M059J (cell line): ENCODE data around the gene CHD9NB. TPM values are rescaled to one million over a fixed set of nuclear protein-coding genes. Genes with fewer than 3 reads are reported as not detected.
A peak's percentile ranks its signal among the peaks of the same experiment; 100 is the strongest.
"Not testable (repeated sequence)": the region's sequence is repeated elsewhere in the genome, so short reads cannot be mapped to it uniquely, and the experiment has no call there.

Experiments used
- DNase-seq: peaks from one replicate; pipeline ENCODE4 v3.0.0-alpha.2; 2012; ENCODE audit warnings: low read depth
- total RNA-seq: library from RNA; depleted of rRNA; stranded (reverse); fragments of >200 nt; shearing (Covaris generic); gene quantifications from 2 replicates; pipeline ENCODE4 v1.2.3, GENCODE V29; 2014

The CHD9NB gene
- total RNA-seq, 1 experiment from 2014 or later, result 0.57 TPM

- no peak for DNase-seq
Observed at GRCh38 chr16:53084141-53084541, 31.4 kb upstream of the CHD9NB start.

GRCh38 chr16:53083119-53083518, 30.4 kb upstream of the CHD9NB start:
- DNase-seq, result no peak

GRCh38 chr16:53082509-53082908, 29.8 kb upstream of the CHD9NB start:
- DNase-seq, result no peak

- DNase-seq, result no peak
Observed at GRCh38 chr16:53081686-53082407, 29.1 kb upstream of the CHD9NB start.

- DNase-seq, result no peak
Observed at GRCh38 chr16:53081032-53081424, 28.3 kb upstream of the CHD9NB start.

- DNase-seq, result peak; percentile 91
Observed at GRCh38 chr16:53080345-53081031, 27.8 kb upstream of the CHD9NB start.

GRCh38 chr16:53078765-53079485, 26.2 kb upstream of the CHD9NB start:
- no peak for DNase-seq

- no peak for DNase-seq
Observed at GRCh38 chr16:53078247-53078646, 25.6 kb upstream of the CHD9NB start.

GRCh38 chr16:53075461-53075860, 22.8 kb upstream of the CHD9NB start:
- not testable (repeated sequence) for DNase-seq

GRCh38 chr16:53074296-53074695, 21.6 kb upstream of the CHD9NB start:
- DNase-seq, result not testable (repeated sequence)

GRCh38 chr16:53073022-53073421, 20.3 kb upstream of the CHD9NB start:
- no peak for DNase-seq

GRCh38 chr16:53071748-53072301, 19.1 kb upstream of the CHD9NB start:
- no peak for DNase-seq

GRCh38 chr16:53069772-53070171, 17.1 kb upstream of the CHD9NB start:
- no peak for DNase-seq

- DNase-seq, result no peak
Observed at GRCh38 chr16:53068423-53068833, 15.7 kb upstream of the CHD9NB start.

GRCh38 chr16:53067675-53068074, 15.0 kb upstream of the CHD9NB start:
- DNase-seq, result no peak

- DNase-seq, result no peak
Observed at GRCh38 chr16:53065461-53066061, 12.9 kb upstream of the CHD9NB start.

GRCh38 chr16:53064081-53064578, 11.4 kb upstream of the CHD9NB start:
- DNase-seq, result no peak

- DNase-seq, result no peak
Observed at GRCh38 chr16:53061701-53062159, 9.0 kb upstream of the CHD9NB start.

GRCh38 chr16:53061256-53061655, 8.6 kb upstream of the CHD9NB start:
- DNase-seq, result no peak

GRCh38 chr16:53059672-53060071, 7.0 kb upstream of the CHD9NB start:
- DNase-seq, result no peak

- no peak for DNase-seq
Observed at GRCh38 chr16:53058882-53059281, 6.2 kb upstream of the CHD9NB start.

GRCh38 chr16:53058441-53058840, 5.7 kb upstream of the CHD9NB start:
- no peak for DNase-seq
